Activated CD4-positive, alpha-beta memory T cell treated with anti-CD3 and anti-CD28 coated beads, Interleukin-2, amount 10 ng/mL, durations not matched to agents 7 days and 5 days (primary cell): ENCODE data around the gene ABHD17A. TPM values are rescaled to one million over a fixed set of nuclear protein-coding genes. Genes with fewer than 3 reads are reported as not detected.

Source experiments
- CTCF ChIA-PET: fragments of 350-600 bp; sonication (Branson Sonifier 250); formaldehyde crosslinking; loops from one replicate; lab custom pipeline; 2021; ENCODE audit warnings: antibody characterized with exemption, inconsistent platforms; lab: Charles Lee
- POLR2A ChIA-PET: fragments of 350-600 bp; sonication (Branson Sonifier 250); formaldehyde crosslinking; loops from one replicate; lab custom pipeline; 2021; ENCODE audit warnings: antibody characterized with exemption; lab: Charles Lee
- DNase-seq: peaks from one replicate; pipeline ENCODE4 v3.0.0-alpha.2; 2020
- H3K27ac Mint-ChIP-seq: one replicate; pipeline ENCODE4 v1.8.0; 2021; ENCODE audit warnings: mild to moderate bottlenecking, mixed read lengths
- H3K27me3 Mint-ChIP-seq: one replicate; pipeline ENCODE4 v1.8.0; 2021; ENCODE audit warnings: mixed read lengths
- H3K36me3 Mint-ChIP-seq: one replicate; pipeline ENCODE4 v1.8.0; 2021; ENCODE audit warnings: low read depth, mixed read lengths
- H3K4me1 Mint-ChIP-seq: one replicate; pipeline ENCODE4 v1.8.0; 2021; ENCODE audit warnings: mixed read lengths
- H3K4me3 Mint-ChIP-seq: one replicate; pipeline ENCODE4 v1.8.0; 2021; ENCODE audit warnings: mild to moderate bottlenecking, mixed read lengths
- H3K9me3 Mint-ChIP-seq: one replicate; pipeline ENCODE4 v1.8.0; 2021; ENCODE audit warnings: mixed read lengths
- total RNA-seq, 2 experiments: library from RNA; stranded (reverse); gene quantifications; one replicate each; pipeline ENCODE4 v1.2.3, GENCODE V29; 2021

Gene ABHD17A
- total RNA-seq, 2 experiments from 2014 or later, result 255 to 259 TPM

DNA sequence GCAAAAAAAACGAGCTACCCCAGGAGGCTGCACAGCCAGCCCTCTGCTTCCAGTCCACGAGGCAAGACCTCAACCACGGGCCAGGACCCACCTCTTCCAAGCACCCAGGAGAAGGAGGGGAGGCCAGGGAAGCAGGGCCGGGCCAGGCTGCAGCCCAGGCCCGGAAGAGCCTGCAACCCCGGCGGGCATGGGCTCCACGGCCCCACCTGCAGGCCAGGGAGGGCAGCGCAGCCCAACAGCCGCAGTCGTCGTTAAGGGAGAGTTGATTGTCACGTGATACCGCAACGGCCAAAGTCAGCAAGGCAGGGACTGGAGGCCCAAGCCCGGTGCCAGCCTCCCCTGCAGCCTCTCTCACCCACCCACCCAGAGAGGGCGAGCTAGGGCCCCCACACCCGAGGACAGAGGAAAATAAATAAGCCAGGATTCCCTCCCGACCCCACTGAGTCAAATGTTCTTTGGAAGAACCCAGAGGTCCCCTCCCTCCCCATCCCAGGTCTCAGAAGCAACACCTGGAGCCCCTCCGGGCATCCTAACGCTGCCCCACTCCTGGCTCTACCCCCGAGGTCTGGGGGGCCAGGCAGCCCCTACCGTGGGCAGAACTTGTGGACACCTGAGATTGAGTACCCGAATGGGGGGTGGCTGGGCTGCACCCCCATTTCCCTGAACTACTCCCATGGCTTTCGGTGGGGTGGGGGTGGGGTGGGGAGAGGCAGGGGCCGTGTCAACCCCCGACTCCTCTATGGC, 31.8 kb downstream of the ABHD17A start:
- H3K4me1 Mint-ChIP-seq, result peaks cover 60% of the 10 kb centered on the region
- POLR2A ChIA-PET, result interaction anchor here (1.9 kb wide), 1 partner anchor 11 kb away, joined by 7 read pairs; the partner anchor contains the start of gene KLF16
- CTCF ChIA-PET, result interaction anchor here (1.4 kb wide), 1 partner anchor 63 kb away, joined by 5 read pairs; no protein-coding TSS in a partner anchor

DNA sequence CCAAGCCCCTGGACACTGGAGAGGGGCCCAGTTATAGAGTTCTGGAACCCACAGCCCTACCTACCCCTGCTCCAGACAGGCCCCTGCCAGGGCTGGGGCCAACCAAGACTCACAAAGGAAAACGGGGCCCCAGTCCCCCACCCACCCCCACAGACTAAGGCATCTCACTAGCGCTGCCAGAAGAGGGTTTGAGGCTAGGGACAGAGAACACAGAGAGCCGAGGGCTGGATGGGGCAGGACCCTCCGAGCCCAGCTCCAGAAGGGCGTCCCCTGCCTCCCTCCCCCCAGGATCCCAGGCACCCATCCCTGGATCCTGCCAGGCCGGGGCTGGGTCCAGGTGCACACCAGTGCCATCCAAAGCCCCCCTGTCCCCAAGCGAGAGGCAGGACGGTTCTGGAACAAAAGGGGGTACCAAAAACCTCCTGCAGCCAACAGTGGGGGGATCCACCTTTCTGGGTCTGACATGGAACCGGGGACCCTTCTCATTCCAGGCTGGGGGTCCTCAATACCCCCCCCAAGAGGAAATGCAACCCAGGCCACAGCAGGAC, 32.6 kb downstream of the ABHD17A start:
- ChIA-PET POLR2A (no interaction called here), CTCF (interaction anchor here (1.4 kb wide), 1 partner anchor 64 kb away, joined by 5 read pairs; no protein-coding TSS in a partner anchor)
- no peak overlapping the region for H3K27ac Mint-ChIP-seq
- H3K27me3 Mint-ChIP-seq, result no peaks in the 10 kb centered on the region
- no peak for DNase-seq
- no peaks in the 10 kb centered on the region for H3K9me3 Mint-ChIP-seq
- peaks cover 52% of the 10 kb centered on the region for H3K4me1 Mint-ChIP-seq
- H3K4me3 Mint-ChIP-seq, result no peak overlapping the region
- H3K36me3 Mint-ChIP-seq, result peaks cover 4% of the 10 kb centered on the region

More for the DNA sequence above, 31.8 kb downstream of the ABHD17A start:
- Mint-ChIP-seq H3K27me3 (no peaks in the 10 kb centered on the region), H3K4me3 (peak overlapping the region; percentile 31), H3K9me3 (no peaks in the 10 kb centered on the region), H3K27ac (peak overlapping the region; percentile 91), H3K36me3 (peaks cover 4% of the 10 kb centered on the region)
- peak; percentile 91 for DNase-seq

DNA sequence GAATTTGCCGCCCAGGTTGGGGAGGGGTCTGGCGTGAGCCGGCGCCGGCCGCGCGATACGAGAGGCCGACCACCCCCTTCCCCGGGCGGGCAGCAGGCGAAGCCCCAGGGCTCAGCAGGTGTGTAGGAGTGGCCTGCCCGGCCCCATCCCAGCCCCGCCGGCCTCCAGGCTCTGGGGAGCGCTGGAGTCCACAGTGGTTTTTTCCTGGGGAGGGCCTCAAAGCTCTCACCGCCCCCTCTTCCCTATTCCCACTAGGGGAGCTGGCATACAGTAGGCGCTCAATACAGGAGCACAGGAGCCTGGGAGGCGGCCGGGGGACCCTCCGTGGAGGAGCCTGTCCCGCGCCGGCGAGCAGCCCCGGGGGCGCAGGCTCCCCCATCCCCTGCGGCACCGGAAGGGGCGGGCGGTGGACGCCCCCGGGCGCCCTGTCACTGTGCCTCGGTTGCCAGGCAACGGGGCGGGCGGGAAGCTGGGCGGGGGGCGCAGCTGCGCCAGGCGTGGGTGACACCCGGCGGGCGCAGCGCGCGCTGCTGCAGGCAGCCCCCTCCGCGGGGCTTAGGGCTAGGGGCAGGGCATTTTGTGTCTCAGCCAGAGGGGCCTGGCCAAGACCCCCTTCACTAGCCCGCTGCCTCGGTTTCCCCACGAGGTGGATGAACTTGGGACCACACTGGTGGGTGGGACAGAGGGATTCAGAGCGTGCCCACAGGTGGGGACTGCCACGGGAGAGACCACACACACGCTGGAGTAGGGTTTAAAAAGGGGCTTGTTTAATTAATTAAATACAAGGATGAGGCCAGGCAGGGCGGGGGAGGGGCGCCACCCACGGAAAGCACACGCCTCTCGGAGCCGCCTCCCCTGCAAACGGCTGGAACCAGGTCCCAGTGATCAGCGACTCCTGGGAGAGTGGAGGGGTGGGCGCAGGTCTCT, 33.4 kb downstream of the ABHD17A start:
- H3K27me3 Mint-ChIP-seq, result no peaks in the 10 kb centered on the region
- CTCF ChIA-PET, result no interaction called here
- H3K4me3 Mint-ChIP-seq, result no peak overlapping the region
- peaks cover 56% of the 10 kb centered on the region for H3K4me1 Mint-ChIP-seq
- no peak overlapping the region for H3K27ac Mint-ChIP-seq
- no peaks in the 10 kb centered on the region for H3K9me3 Mint-ChIP-seq
- DNase-seq, result no peak
- peaks cover 4% of the 10 kb centered on the region for H3K36me3 Mint-ChIP-seq
- POLR2A ChIA-PET, result no interaction called here

DNA sequence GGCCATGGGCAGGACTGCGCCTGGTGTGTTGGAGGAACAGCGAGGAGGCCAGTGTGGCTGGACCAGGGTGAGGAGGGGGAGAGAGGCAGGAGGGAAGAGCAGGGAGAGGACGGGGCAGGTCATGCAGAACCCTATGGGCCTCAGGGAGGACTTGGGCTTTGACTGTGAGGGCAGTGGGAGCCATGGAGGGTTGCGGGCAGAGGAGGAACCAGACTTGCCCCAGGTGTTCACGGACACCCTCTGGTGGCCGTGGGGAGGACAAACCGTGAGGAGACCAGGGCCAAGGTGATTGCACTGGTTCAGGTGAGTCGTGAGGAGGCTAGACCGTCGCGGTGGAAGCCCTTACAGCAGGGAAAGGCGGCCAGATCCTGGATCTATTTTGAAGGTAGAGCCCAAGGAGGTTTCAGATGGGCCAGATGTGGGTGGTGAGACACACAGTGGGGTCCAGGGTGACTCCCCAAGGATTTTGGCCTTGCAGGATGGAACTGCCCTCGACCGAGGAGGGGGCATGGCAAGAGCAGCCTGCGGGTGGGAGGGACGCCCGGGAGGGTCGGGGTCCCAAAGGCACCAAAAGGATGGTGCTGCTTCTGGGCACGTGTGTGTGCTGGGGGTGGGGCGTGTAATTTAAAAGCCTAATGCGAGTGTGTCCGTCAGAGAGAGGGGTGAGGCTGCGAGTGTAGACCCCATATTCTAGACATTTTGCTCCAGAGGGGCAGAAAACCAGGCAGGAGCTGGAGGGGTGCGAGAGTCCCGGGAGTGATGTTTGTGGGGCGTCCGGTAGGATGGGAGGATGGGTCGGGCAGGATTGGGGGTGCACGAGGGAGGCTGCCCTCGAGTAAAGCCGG, 34.3 kb downstream of the ABHD17A start:
- CTCF ChIA-PET, result no interaction called here
- H3K4me1 Mint-ChIP-seq, result peaks cover 61% of the 10 kb centered on the region
- H3K27ac Mint-ChIP-seq, result peak overlapping the region; percentile 21

DNA sequence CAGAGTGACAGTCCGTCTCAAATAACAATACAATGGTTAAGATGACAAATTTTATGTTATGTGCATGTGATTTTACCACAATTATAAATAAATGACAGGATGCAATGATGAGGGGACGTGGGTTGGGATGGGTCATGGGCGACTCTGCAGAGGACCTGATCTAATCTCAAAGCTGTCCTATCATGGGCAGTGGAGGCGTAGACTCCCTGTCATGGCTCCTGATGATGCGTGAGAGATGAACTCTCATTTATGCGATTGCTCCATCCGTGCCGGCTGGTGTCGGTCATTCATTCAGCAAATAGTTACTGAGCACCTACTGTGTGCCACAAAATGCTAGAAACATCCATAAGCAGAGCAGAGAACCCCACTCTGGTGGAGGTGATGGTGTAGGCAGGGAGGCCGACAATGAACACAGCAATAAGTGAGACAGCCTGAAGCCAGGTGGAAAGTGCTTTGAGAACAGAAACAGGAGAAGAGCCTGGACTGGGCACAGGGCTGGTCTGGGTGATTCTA, 35.4 kb downstream of the ABHD17A start:
- Mint-ChIP-seq H3K36me3 (peaks cover 4% of the 10 kb centered on the region), H3K4me1 (peaks cover 60% of the 10 kb centered on the region), H3K27me3 (no peaks in the 10 kb centered on the region), H3K9me3 (no peaks in the 10 kb centered on the region), H3K4me3 (no peak overlapping the region), H3K27ac (peak overlapping the region; percentile 16)
- CTCF ChIA-PET, result interaction anchor here (0.6 to 1.9 kb wide), 4 partner anchors 12 to 57 kb away, joined by 3 to 7 read pairs (median 4); no protein-coding TSS in a partner anchor
- no peak for DNase-seq
- POLR2A ChIA-PET, result interaction anchor here (1.7 kb wide), 1 partner anchor 48 kb away, joined by 4 read pairs; no protein-coding TSS in a partner anchor

More for the DNA sequence above, 34.3 kb downstream of the ABHD17A start:
- no peaks in the 10 kb centered on the region for H3K9me3 Mint-ChIP-seq
- no peak overlapping the region for H3K4me3 Mint-ChIP-seq
- no peaks in the 10 kb centered on the region for H3K27me3 Mint-ChIP-seq
- peaks cover 4% of the 10 kb centered on the region for H3K36me3 Mint-ChIP-seq
- POLR2A ChIA-PET, result no interaction called here
- no peak for DNase-seq

DNA sequence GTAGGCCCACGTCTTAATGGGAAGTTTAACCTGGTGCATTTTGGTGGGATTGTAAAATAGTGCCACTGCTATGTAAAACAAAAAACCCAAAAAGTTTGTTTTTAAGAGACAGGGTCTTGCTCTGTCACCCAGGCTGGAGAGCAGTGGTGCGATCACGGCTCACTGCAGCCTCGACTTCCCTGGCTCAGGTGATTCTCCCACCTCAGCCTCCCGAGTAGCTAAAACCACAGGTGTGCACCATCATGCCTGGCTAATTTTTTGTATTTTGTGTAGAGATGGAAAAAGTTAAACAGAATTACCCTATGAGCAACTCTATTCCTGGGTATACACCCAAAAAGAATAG, 36.2 kb downstream of the ABHD17A start:
- no peak for DNase-seq
- ChIA-PET CTCF (interaction anchor here (0.9 to 1.9 kb wide), 4 partner anchors 11 to 56 kb away, joined by 3 to 7 read pairs (median 4); no protein-coding TSS in a partner anchor), POLR2A (interaction anchor here (1.7 kb wide), 1 partner anchor 49 kb away, joined by 4 read pairs; no protein-coding TSS in a partner anchor)
- peaks cover 4% of the 10 kb centered on the region for H3K36me3 Mint-ChIP-seq
- peak overlapping the region; percentile 69 for H3K27ac Mint-ChIP-seq
- no peaks in the 10 kb centered on the region for H3K9me3 Mint-ChIP-seq
- H3K27me3 Mint-ChIP-seq, result no peaks in the 10 kb centered on the region
- peaks cover 57% of the 10 kb centered on the region for H3K4me1 Mint-ChIP-seq
- H3K4me3 Mint-ChIP-seq, result no peak overlapping the region

DNA sequence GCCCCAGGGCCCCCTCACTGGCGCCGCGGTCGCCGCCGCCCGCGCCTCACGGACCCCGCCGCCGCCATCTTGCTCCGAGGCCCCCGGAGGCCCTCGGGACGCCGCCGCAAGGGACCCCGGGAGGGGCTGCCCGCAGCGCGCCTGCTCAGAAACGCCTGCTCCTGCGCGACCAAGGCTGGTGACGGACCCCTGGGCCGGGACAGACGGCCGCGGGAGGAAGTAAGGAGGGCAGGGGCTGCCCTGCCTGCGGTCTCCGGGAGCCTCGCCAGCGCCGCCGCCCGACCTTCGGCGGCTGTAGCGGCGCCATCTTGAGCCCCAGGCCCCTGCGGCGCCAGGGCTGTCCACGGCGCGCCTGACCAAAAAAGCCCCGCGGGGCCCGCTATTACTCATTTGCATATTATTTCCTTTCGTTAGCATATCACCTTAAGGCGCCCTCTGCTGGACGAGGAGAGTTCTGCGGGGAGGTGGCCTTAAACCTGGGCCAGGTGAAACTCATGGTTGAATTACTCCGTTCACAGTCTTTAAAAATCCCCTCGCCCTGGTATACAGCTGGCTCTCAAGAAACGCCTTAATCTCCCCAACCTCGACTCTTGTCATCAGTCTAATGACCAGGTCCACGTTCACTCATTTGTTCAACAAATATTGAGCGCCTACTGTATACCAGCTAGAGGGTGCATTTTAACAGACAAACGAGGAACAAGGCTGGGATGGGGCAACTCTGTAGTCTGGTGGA, 36.7 kb downstream of the ABHD17A start, which contains the start of gene REXO1:
Gene REXO1 (minus strand): TSS at position 85 of the 733 bp plus-strand sequence. CDS start 125 bp downstream, outside the sequence.
- Mint-ChIP-seq H3K4me3 (peak within 1 kb of the TSS; percentile 87), H3K4me1 (peaks cover 55% of the 10 kb centered on the region), H3K36me3 (peaks cover 4% of the 10 kb centered on the region), H3K27me3 (no peaks in the 10 kb centered on the region), H3K27ac (peak within 1 kb of the TSS; percentile 88), H3K9me3 (no peaks in the 10 kb centered on the region)
- DNase-seq, result peak; percentile 97
- CTCF ChIA-PET, result interaction anchor here (1.1 to 1.9 kb wide), 3 partner anchors 10 to 55 kb away, joined by 3 to 7 read pairs (median 4); no protein-coding TSS in a partner anchor
- POLR2A ChIA-PET, result interaction anchor here (1.7 kb wide), 1 partner anchor 49 kb away, joined by 4 read pairs; no protein-coding TSS in a partner anchor

DNA sequence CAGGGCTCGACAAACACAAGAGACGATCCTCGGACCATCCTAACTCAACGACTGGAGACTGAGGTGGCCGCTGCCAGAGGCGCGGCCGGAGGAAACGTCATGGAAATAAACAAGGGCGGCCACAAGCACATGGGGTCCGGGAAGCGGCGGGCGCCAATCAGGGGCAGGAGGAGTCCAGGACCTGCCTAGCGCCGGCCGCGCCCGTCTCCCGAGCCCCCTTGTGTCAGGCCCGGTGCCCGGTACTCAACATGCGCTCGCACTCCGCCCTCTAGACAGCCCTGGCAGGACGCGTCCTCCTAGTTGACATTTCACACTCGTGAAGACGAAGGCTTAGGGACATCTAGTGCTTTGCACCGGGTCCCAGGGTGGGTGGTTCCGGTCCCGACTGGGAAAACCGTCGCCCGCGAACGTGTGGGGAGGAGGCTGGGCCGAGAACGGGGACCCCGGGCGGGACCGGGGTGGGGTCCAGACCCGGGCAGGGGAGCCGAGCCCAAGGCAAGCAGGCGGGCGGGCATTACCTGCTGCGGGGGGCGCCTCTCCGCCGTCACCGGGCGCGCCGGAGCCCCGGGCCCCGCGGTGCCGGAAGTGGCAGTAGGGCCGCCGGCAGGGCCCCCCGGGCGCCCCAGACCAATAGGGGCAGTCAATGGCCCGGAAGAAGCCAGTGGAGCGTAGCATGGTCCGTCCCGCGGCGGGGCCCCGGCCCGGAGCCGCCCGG, 37.5 kb downstream of the ABHD17A start:
- CTCF ChIA-PET, result interaction anchor here (1.1 to 1.9 kb wide), 2 partner anchors 9 to 10 kb away, joined by 4 to 7 read pairs; no protein-coding TSS in a partner anchor
- Mint-ChIP-seq H3K9me3 (no peaks in the 10 kb centered on the region), H3K27me3 (no peaks in the 10 kb centered on the region), H3K36me3 (no peaks in the 10 kb centered on the region), H3K27ac (peak overlapping the region; percentile 88), H3K4me3 (peak overlapping the region; percentile 87), H3K4me1 (peaks cover 48% of the 10 kb centered on the region)
- DNase-seq, result peak; percentile 47
- POLR2A ChIA-PET, result interaction anchor here (1.9 to 2.0 kb wide), 2 partner anchors 9 to 10 kb away, joined by 8 to 9 read pairs; no protein-coding TSS in a partner anchor

DNA sequence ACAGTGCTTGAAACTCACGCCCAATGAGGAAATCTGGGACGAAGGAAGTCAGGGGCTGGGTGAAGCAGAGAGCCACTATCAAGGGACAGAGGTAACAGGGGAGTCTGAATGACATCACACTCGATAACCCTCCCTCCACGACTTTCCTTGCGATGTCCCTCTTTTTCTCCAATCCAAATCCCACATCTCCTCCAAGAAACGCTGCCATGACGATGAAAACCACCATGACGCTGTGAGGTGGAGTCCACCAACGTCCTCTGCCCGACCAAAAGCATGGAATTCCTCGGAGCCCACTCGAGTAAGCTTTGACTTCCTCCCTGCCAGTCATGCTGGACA, 38.0 kb downstream of the ABHD17A start:
- Mint-ChIP-seq H3K27ac (peak overlapping the region; percentile 88), H3K27me3 (no peaks in the 10 kb centered on the region), H3K9me3 (no peaks in the 10 kb centered on the region), H3K4me1 (peaks cover 47% of the 10 kb centered on the region), H3K4me3 (peak overlapping the region; percentile 87), H3K36me3 (no peaks in the 10 kb centered on the region)
- POLR2A ChIA-PET, result interaction anchor here (1.9 to 2.0 kb wide), 2 partner anchors 9 to 10 kb away, joined by 8 to 9 read pairs; no protein-coding TSS in a partner anchor
- DNase-seq, result no peak
- CTCF ChIA-PET, result interaction anchor here (1.1 to 2.0 kb wide), 2 partner anchors 8 to 10 kb away, joined by 4 to 8 read pairs; no protein-coding TSS in a partner anchor

DNA sequence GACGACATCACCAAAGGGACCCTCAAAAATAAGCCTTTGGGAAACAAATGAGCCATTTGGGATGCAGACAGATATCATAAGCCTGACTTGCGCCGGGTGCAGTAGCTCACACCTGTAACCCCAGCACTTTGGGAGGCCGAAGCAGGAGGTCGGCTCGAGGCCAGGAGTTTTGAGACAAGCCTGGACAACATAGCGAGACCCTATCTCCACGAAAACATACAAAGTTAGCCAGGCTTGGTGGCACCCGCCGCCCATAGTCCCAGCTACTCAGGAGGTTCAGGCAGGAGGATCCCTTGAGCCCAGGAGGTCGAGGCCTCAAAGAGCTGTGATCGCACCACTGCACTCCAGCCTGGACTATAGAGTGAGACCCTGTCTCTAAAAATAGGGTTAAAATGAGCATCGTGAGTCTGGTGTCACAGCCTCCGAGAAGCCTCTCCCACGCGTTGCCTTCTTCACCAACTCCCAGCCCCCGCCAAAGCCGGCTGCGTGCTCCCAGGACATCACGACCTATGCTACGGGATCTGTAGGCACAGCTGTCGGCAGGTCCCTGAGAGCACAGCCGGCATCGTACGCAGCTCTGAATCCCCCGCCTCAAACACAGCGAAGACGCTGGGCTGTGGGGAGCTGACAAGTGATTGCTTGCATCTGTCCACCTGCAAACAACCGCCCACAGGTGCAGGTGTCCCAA, 38.6 kb downstream of the ABHD17A start:
- no peaks in the 10 kb centered on the region for H3K9me3 Mint-ChIP-seq
- no peaks in the 10 kb centered on the region for H3K36me3 Mint-ChIP-seq
- ChIA-PET POLR2A (interaction anchor here (1.9 to 2.0 kb wide), 2 partner anchors 9 to 10 kb away, joined by 8 to 9 read pairs; no protein-coding TSS in a partner anchor), CTCF (interaction anchor here (0.6 to 2.0 kb wide), 3 partner anchors 8 to 172 kb away, joined by 3 to 8 read pairs (median 4); no protein-coding TSS in a partner anchor)
- peak overlapping the region; percentile 87 for H3K4me3 Mint-ChIP-seq
- peaks cover 44% of the 10 kb centered on the region for H3K4me1 Mint-ChIP-seq
- H3K27me3 Mint-ChIP-seq, result no peaks in the 10 kb centered on the region
- peak overlapping the region; percentile 88 for H3K27ac Mint-ChIP-seq
- DNase-seq, result no peak
